KBM-7 (cell line): ENCODE measurements around the gene NUP98.

Source experiments
- DNase-seq: peaks from one replicate; pipeline ENCODE4 v3.0.0-alpha.2; 2015
- in situ Hi-C: fragments of 300-500 bp; cut with MboI; formaldehyde crosslinking; loops from 2 replicates; pipeline ENCODE4 v1.14.3; 2020; ENCODE audit warnings: low sequenced_read_pairs, low pct_unique_long_range_greater_than_20kb, mixed read lengths

The NUP98 gene

GRCh38 chr11:3797329-3798090 is at the start of gene NUP98:
TSS of gene NUP98 (minus strand) at chr11:3797554. CDS start at chr11:3782117, 15,437 bp downstream.
- in situ Hi-C loops, result no loop called here

GRCh38 chr11:3845670-3846069 is 48.3 kb upstream of the NUP98 start:
- DNase-seq, result no peak
- in situ Hi-C loops, result no loop called here

More at GRCh38 chr11:3797329-3798090, at the start of gene NUP98:
- peak; percentile 100 for DNase-seq

- in situ Hi-C loops, result no loop called here
- no peak for DNase-seq
Observed at GRCh38 chr11:3845246-3845645, 47.9 kb upstream of the NUP98 start.

- no peak for DNase-seq
- in situ Hi-C loops, result no loop called here
Observed at GRCh38 chr11:3843326-3843725, 46.0 kb upstream of the NUP98 start.

- peak; percentile 91 for DNase-seq
- in situ Hi-C loops, result no loop called here
Observed at GRCh38 chr11:3841426-3842350, 44.3 kb upstream of the NUP98 start.

GRCh38 chr11:3840870-3841425 is 43.6 kb upstream of the NUP98 start, which contains the start of gene RHOG:
TSS of gene RHOG (minus strand) at chr11:3840959. CDS start at chr11:3828138, 12,821 bp downstream.
- no peak for DNase-seq
- in situ Hi-C loops, result no loop called here

GRCh38 chr11:3840004-3840869 is 42.9 kb upstream of the NUP98 start:
- peak; percentile 58 for DNase-seq

GRCh38 chr11:3838504-3838903 is 41.1 kb upstream of the NUP98 start:
- in situ Hi-C loops, result no loop called here
- DNase-seq, result peak; percentile 62

More at GRCh38 chr11:3840004-3840869, 42.9 kb upstream of the NUP98 start:
- in situ Hi-C loops, result no loop called here

- in situ Hi-C loops, result no loop called here
- peak; percentile 95 for DNase-seq
Observed at GRCh38 chr11:3837793-3838192, 40.4 kb upstream of the NUP98 start.

- in situ Hi-C loops, result no loop called here
- peak; percentile 65 for DNase-seq
Observed at GRCh38 chr11:3836903-3837302, 39.5 kb upstream of the NUP98 start.

GRCh38 chr11:3835751-3836150 is 38.4 kb upstream of the NUP98 start:
- in situ Hi-C loops, result no loop called here

GRCh38 chr11:3834664-3835461 is 37.5 kb upstream of the NUP98 start:
- DNase-seq, result peak; percentile 88
- in situ Hi-C loops, result no loop called here

More at GRCh38 chr11:3835751-3836150, 38.4 kb upstream of the NUP98 start:
- DNase-seq, result no peak

GRCh38 chr11:3834349-3834663 is 37.0 kb upstream of the NUP98 start:
- no peak for DNase-seq
- in situ Hi-C loops, result no loop called here

GRCh38 chr11:3833449-3833848 is 36.1 kb upstream of the NUP98 start:
- in situ Hi-C loops, result no loop called here
- no peak for DNase-seq

GRCh38 chr11:3832816-3833215 is 35.5 kb upstream of the NUP98 start:
- no peak for DNase-seq
- in situ Hi-C loops, result no loop called here

- in situ Hi-C loops, result no loop called here
- peak; percentile 45 for DNase-seq
Observed at GRCh38 chr11:3831378-3832239, 34.3 kb upstream of the NUP98 start.

- in situ Hi-C loops, result no loop called here
- peak; percentile 38 for DNase-seq
Observed at GRCh38 chr11:3830730-3831129, 33.4 kb upstream of the NUP98 start.
